ENCODE data around the gene PPP1R9B.

- TF ChIP-seq CTCF (IDR thresholded peaks at IDR 0.05; ENCODE audit: low read depth, low read length), result no peak
- TF ChIP-seq EZH2phosphoT487 (IDR thresholded peaks at IDR 0.05; ENCODE audit: low read depth), result no peak
These were observed 39.2 kb upstream of the PPP1R9B start for GRCh38 chr17:50189550-50190292.

Measured in OCI-LY3 (cell line).